Calu3 (cell line): Measurements from ENCODE around the gene TSPAN12. TPM values are rescaled to one million over a fixed set of nuclear protein-coding genes. Genes with fewer than 3 reads are reported as not detected.

ENCODE experiments used
- BruUV-seq: library from RNA; stranded (reverse); fragments of 400-500 nt; replicated peaks from 2 replicates; lab custom pipeline; 2021; lab: Mats Ljungman, UMichigan
- CTCF ChIA-PET: fragments of 300-600 bp; sonication (Branson Sonifier 250); formaldehyde crosslinking; loops from one replicate; lab custom pipeline; 2022; ENCODE audit warnings: antibody characterized with exemption; lab: Charles Lee
- DNase-seq: peaks from one replicate; pipeline ENCODE4 v3.0.0; 2022
- H3K27ac Mint-ChIP-seq: one replicate; pipeline ENCODE4 v1.8.0; 2022; ENCODE audit warnings: mixed read lengths; ENCODE audit not compliant: unreplicated experiment
- H3K27me3 Mint-ChIP-seq: one replicate; pipeline ENCODE4 v1.8.0; 2022; ENCODE audit warnings: mixed read lengths; ENCODE audit not compliant: unreplicated experiment
- H3K36me3 Mint-ChIP-seq: one replicate; pipeline ENCODE4 v1.8.0; 2022; ENCODE audit warnings: mild to moderate bottlenecking, moderate library complexity, mixed read lengths; ENCODE audit not compliant: insufficient read depth, unreplicated experiment
- H3K4me1 Mint-ChIP-seq: one replicate; pipeline ENCODE4 v1.8.0; 2022; ENCODE audit warnings: mild to moderate bottlenecking, low read depth, mixed read lengths; ENCODE audit not compliant: unreplicated experiment
- H3K4me3 Mint-ChIP-seq: one replicate; pipeline ENCODE4 v1.8.0; 2022; ENCODE audit warnings: mild to moderate bottlenecking, low read depth, moderate library complexity, mixed read lengths; ENCODE audit not compliant: unreplicated experiment
- H3K9me3 Mint-ChIP-seq: one replicate; pipeline ENCODE4 v1.8.0; 2022; ENCODE audit warnings: low read depth, mixed read lengths; ENCODE audit not compliant: unreplicated experiment
- CTCF ChIP-seq: fragments of 200-600 bp; IDR thresholded peaks from one replicate; pipeline ENCODE4 v1.8.0; 2022; ENCODE audit warnings: antibody characterized with exemption; ENCODE audit not compliant: unreplicated experiment
- intact Hi-C: fragments of 100-400 bp; cut with micrococcal nuclease; formaldehyde crosslinking; loops from one replicate; pipeline ENCODE4 v1.10.0; 2022; ENCODE audit not compliant: unreplicated experiment
- total RNA-seq: library from RNA; stranded (reverse); gene quantifications from 2 replicates; pipeline ENCODE4 v1.2.3, GENCODE V29; 2022

TSPAN12 gene
- total RNA-seq, 1 experiment from 2014 or later: 14.6 TPM

- Mint-ChIP-seq H3K4me3 (peak overlapping the region; percentile 22), H3K9me3 (no peaks in the 10 kb centered on the region), H3K27ac (peak overlapping the region; percentile 23), H3K4me1 (peaks cover 31% of the 10 kb centered on the region), H3K36me3 (no peaks in the 10 kb centered on the region), H3K27me3 (no peaks in the 10 kb centered on the region)
- TF ChIP-seq CTCF: no peak
- no peak for DNase-seq
- CTCF ChIA-PET: no interaction called here
- intact Hi-C loops: no loop called here
- BruUV-seq: no TSS peak
These were observed 117.6 kb downstream of the TSPAN12 start for GRCh38 chr7:120740348-120740747.

GRCh38 chr7:120738816-120739215 lies 119.1 kb downstream of the TSPAN12 start:
- CTCF ChIA-PET: no interaction called here
- Mint-ChIP-seq H3K4me3 (no peak overlapping the region), H3K4me1 (peaks cover 30% of the 10 kb centered on the region), H3K9me3 (no peaks in the 10 kb centered on the region), H3K36me3 (no peaks in the 10 kb centered on the region), H3K27me3 (no peaks in the 10 kb centered on the region), H3K27ac (no peak overlapping the region)
- intact Hi-C loops: no loop called here
- no peak for DNase-seq
- BruUV-seq: no TSS peak
- no peak for TF ChIP-seq CTCF

Other genes with a start within 250 kb of the TSPAN12 start
- 9.6 and 12.2 TPM in 2 replicates for gene ING3, start 92.6 kb upstream of the TSPAN12 start, total RNA-seq
- gene CPED1, start 130.6 kb upstream of the TSPAN12 start, total RNA-seq: 0.24 and 0.76 TPM in 2 replicates